ENCODE results near the gene HECW1. TPM values are rescaled to one million over a fixed set of nuclear protein-coding genes. Genes with fewer than 3 reads are reported as not detected.

Gene HECW1
- total and polyA plus RNA-seq, 2 of the 13 experiments (the other 11 are each of a cell fraction or from before 2014, with no cell fraction given): not detected

- Histone ChIP-seq H3K27ac (ENCODE audit: extremely low read length, insufficient read depth, low read length) (no peak overlapping the region), H4K20me1 (ENCODE audit: insufficient read depth, low read length) (no peaks in the 10 kb centered on the region), H3K36me3 (replicated peaks in 1 of 2; ENCODE audit: control insufficient read depth in 1 of 2, insufficient read depth in 2 of 2, low read length in 2 of 2) (no peaks in the 10 kb centered on the region), H3K4me2 (ENCODE audit: low read depth, low read length) (no peak overlapping the region), H3K4me3 (replicated peaks in 1 of 3; ENCODE audit: insufficient read depth in 1 of 3, low read depth in 2 of 3, low read length in 3 of 3) (no peak overlapping the region), H3K9me3 (ENCODE audit: low read length) (no peaks in the 10 kb centered on the region), H2AFZ (ENCODE audit: low read length) (no peak overlapping the region), H3K4me1 (ENCODE audit: insufficient read depth, low read length) (no peaks in the 10 kb centered on the region), H3K79me2 (ENCODE audit: insufficient read depth, low read length) (no peaks in the 10 kb centered on the region), H3K27me3 (ENCODE audit: control insufficient read depth in 1 of 2, insufficient read depth in 2 of 2, low read length in 2 of 2) (peaks cover 0 to 4% of the 10 kb centered on the region in 2 experiments; a peak in 1 of 5 replicates), H3K9ac (ENCODE audit: insufficient read depth, low read depth, low read length) (no peak overlapping the region)
- DNase-seq (ENCODE audit: low spot score) (no peak), ATAC-seq (no peak), FAIRE-seq (no peak)
- BruUV-seq (replicated peaks): no TSS peak
- intact Hi-C loops (cut with micrococcal nuclease; ENCODE audit: unreplicated experiment): no loop called here
- WGBS (ENCODE audit: low lambda C conversion rate): 15% methylated on average over 5 of the region's 5 CpGs
- TF ChIP-seq SNAPC2 (CRISPR knock-in tag; IDR thresholded peaks at IDR 0.05) (no peak), ZSCAN20 (CRISPR knock-in tag; IDR thresholded peaks at IDR 0.05; ENCODE audit: borderline replicate concordance) (no peak), IKZF4 (CRISPR knock-in tag; IDR thresholded peaks at IDR 0.05; ENCODE audit: borderline replicate concordance, low read depth, not compliant biosample characterization) (no peak), ZMYM2 (CRISPR knock-in tag; IDR thresholded peaks at IDR 0.05) (no peak), MYPOP (CRISPR knock-in tag; IDR thresholded peaks at IDR 0.05) (no peak), PRPF4 (IDR thresholded peaks at IDR 0.05; ENCODE audit: low read depth, low read length, poor library complexity, severe bottlenecking) (no peak), ZMYM3 (CRISPR knock-in tag; IDR thresholded peaks at IDR 0.05) (no peak), THAP7 (CRISPR knock-in tag; IDR thresholded peaks at IDR 0.05) (no peak), SMARCE1 (IDR thresholded peaks at IDR 0.05; ENCODE audit: borderline replicate concordance) (no peak), ZNF776 (CRISPR knock-in tag; IDR thresholded peaks at IDR 0.05) (no peak), ELK4 (CRISPR knock-in tag; IDR thresholded peaks at IDR 0.05; ENCODE audit: borderline replicate concordance) (no peak), ZNF83 (CRISPR knock-in tag; IDR thresholded peaks at IDR 0.05; ENCODE audit: borderline replicate concordance) (no peak)
- TF ChIP-seq, protein P1, sequence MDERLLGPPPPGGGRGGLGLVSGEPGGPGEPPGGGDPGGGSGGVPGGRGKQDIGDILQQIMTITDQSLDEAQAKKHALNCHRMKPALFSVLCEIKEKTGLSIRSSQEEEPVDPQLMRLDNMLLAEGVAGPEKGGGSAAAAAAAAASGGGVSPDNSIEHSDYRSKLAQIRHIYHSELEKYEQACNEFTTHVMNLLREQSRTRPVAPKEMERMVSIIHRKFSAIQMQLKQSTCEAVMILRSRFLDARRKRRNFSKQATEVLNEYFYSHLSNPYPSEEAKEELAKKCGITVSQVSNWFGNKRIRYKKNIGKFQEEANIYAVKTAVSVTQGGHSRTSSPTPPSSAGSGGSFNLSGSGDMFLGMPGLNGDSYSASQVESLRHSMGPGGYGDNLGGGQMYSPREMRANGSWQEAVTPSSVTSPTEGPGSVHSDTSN (CRISPR knock-in tag; IDR thresholded peaks at IDR 0.05): no peak
- ChIA-PET POLR2A (no interaction called here), CTCF (ENCODE audit: low intra/inter-chr PET ratio, low total read pairs) (no interaction called here)
- in situ Hi-C loops (cut with HindIII; ENCODE audit: extremely low pct_ligation_motif_present, low pct_unique_long_range_greater_than_20kb): no loop called here
These were observed 30.3 kb downstream of the HECW1 start for GRCh38 chr7:43142703-43143102.

All from HepG2 (cell line).